ENCODE results near the gene C18orf32. TPM values are rescaled to one million over a fixed set of nuclear protein-coding genes. Genes with fewer than 3 reads are reported as not detected.

The C18orf32 gene
- total and polyA plus RNA-seq, 2 donors (not counting 3 experiments of a cell fraction or from before 2014, with no cell fraction given), result 20.4 to 27.4 TPM

- Histone ChIP-seq H4K20me1 (replicated peaks; ENCODE audit: control insufficient read depth, extremely low read depth, insufficient read depth, low read length) (no peaks in the 10 kb centered on the region), H3K27me3 (ENCODE audit: control insufficient read depth in 2 of 2, insufficient read depth in 2 of 2, low read length in 2 of 2) (peaks cover 0 to 2% of the 10 kb centered on the region in 2 experiments), H3K36me3 (ENCODE audit: control insufficient read depth in 2 of 2, extremely low read depth in 1 of 2, insufficient read depth in 2 of 2, low read length in 2 of 2) (no peaks in the 10 kb centered on the region), H3K27ac (ENCODE audit: insufficient read depth, low read depth, low read length) (no peak overlapping the region), H3K9me3 (replicated peaks; ENCODE audit: control insufficient read depth, insufficient read depth, low read length) (no peaks in the 10 kb centered on the region), H3K9me1 (replicated peaks; ENCODE audit: control insufficient read depth, extremely low read depth, insufficient read depth, low read length) (no peaks in the 10 kb centered on the region), H3K4me1 (ENCODE audit: control insufficient read depth, extremely low read depth, insufficient read depth, low read length) (peaks cover 14% of the 10 kb centered on the region), H3K9ac (replicated peaks; ENCODE audit: extremely low read depth, insufficient read depth, low read length) (no peak overlapping the region), H2AFZ (ENCODE audit: low read depth, low read length) (no peak overlapping the region), H3K79me2 (ENCODE audit: control insufficient read depth, insufficient read depth, low read length) (no peaks in the 10 kb centered on the region), H3K4me2 (ENCODE audit: insufficient read depth, low read length) (no peak overlapping the region), H3K4me3 (replicated peaks in 1 of 3; ENCODE audit: insufficient read depth in 1 of 3, low read depth in 1 of 3, low read length in 3 of 3) (no peak overlapping the region)
- FAIRE-seq (no peak), DNase-seq (ENCODE audit: low read depth, low spot score) (no peak)
- intact Hi-C loops (cut with micrococcal nuclease), result no loop called here
- dilution Hi-C loops (cut with MboI; ENCODE audit: extremely low pct_ligation_motif_present, low sequenced_read_pairs), result no loop called here
- TF ChIP-seq FOS (IDR thresholded peaks at IDR 0.05; ENCODE audit: borderline replicate concordance, insufficient read depth, low read length) (no peak), EZH2 (IDR thresholded peaks at IDR 0.05; ENCODE audit: borderline replicate concordance, low read depth, low read length, severe bottlenecking) (no peak), POLR2A (IDR thresholded peaks at IDR 0.05; ENCODE audit: low read depth, low read length) (no peak), POLR2AphosphoS5 (IDR thresholded peaks at IDR 0.05; ENCODE audit: insufficient read depth, low read depth, low read length) (no peak), GATA2 (IDR thresholded peaks at IDR 0.05; ENCODE audit: insufficient read depth, insufficient read length, low read depth, low read length) (no peak), JUN (IDR thresholded peaks at IDR 0.05; ENCODE audit: borderline replicate concordance, insufficient read depth, insufficient read length, low read depth) (no peak), MYC (IDR thresholded peaks at IDR 0.05; ENCODE audit: low read depth, low read length) (no peak)
- TF ChIP-seq, protein P1, sequence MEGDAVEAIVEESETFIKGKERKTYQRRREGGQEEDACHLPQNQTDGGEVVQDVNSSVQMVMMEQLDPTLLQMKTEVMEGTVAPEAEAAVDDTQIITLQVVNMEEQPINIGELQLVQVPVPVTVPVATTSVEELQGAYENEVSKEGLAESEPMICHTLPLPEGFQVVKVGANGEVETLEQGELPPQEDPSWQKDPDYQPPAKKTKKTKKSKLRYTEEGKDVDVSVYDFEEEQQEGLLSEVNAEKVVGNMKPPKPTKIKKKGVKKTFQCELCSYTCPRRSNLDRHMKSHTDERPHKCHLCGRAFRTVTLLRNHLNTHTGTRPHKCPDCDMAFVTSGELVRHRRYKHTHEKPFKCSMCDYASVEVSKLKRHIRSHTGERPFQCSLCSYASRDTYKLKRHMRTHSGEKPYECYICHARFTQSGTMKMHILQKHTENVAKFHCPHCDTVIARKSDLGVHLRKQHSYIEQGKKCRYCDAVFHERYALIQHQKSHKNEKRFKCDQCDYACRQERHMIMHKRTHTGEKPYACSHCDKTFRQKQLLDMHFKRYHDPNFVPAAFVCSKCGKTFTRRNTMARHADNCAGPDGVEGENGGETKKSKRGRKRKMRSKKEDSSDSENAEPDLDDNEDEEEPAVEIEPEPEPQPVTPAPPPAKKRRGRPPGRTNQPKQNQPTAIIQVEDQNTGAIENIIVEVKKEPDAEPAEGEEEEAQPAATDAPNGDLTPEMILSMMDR (IDR thresholded peaks at IDR 0.05; ENCODE audit: extremely low read depth in 1 of 2, insufficient read depth in 1 of 2, low read depth in 1 of 2, low read length in 2 of 2), result no peak
- TF ChIP-seq, protein P2, sequence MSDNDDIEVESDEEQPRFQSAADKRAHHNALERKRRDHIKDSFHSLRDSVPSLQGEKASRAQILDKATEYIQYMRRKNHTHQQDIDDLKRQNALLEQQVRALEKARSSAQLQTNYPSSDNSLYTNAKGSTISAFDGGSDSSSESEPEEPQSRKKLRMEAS (IDR thresholded peaks at IDR 0.05; ENCODE audit: insufficient read depth, insufficient read length), result no peak
- POLR2A ChIA-PET, result no interaction called here
- CTCF ChIA-PET, result no interaction called here
- no TSS peak for BruUV-seq (replicated peaks)
Measured at GRCh38 chr18:49472459-49472858, 14.6 kb downstream of the C18orf32 start.

Data from endothelial cell of umbilical vein (primary cell).